Cardiac fibroblast (primary cell): ENCODE measurements around the gene ABHD17A.

Source experiments
- DNase-seq, 2 donors: peaks; one replicate each; pipeline versions ENCODE4 v3.0.0 to v3.0.0-alpha.2; 2010; ENCODE audit warnings: low read depth in 2 of 2
- H3K4me3 ChIP-seq, 2 donors: replicated peaks in 1 of 2; 1 replicate in 1 of 2; 2 replicates in 1 of 2; pipeline ENCODE4 v1.5.1; 2011; ENCODE audit warnings: low read depth in 2 of 2, low read length in 2 of 2, mild to moderate bottlenecking in 2 of 2, moderate library complexity in 1 of 2
- CTCF ChIP-seq: IDR thresholded peaks from one replicate; pipeline ENCODE4 v1.5.1; 2011; ENCODE audit warnings: low read depth, mild to moderate bottlenecking, low read length, inconsistent platforms

ABHD17A gene

GRCh38 chr19:1832046-1832663 is 53.1 kb downstream of the ABHD17A start:
- no peak overlapping the region for H3K4me3 ChIP-seq
- no peak for DNase-seq
- TF ChIP-seq CTCF: no peak

- DNase-seq: no peak
- no peak overlapping the region for H3K4me3 ChIP-seq
- TF ChIP-seq CTCF: no peak
Observed at GRCh38 chr19:1830978-1831377, 54.3 kb downstream of the ABHD17A start.

GRCh38 chr19:1830568-1830967 is 54.7 kb downstream of the ABHD17A start:
- no peak overlapping the region for H3K4me3 ChIP-seq
- DNase-seq: no peak
- no peak for TF ChIP-seq CTCF

- no peak overlapping the region for H3K4me3 ChIP-seq
- DNase-seq: no peak
- TF ChIP-seq CTCF: no peak
Observed at GRCh38 chr19:1829958-1830357, 55.3 kb downstream of the ABHD17A start.

- no peak for TF ChIP-seq CTCF
- DNase-seq: no peak
Observed at GRCh38 chr19:1828279-1829238, 56.7 kb downstream of the ABHD17A start.

GRCh38 chr19:1827566-1828278 is 57.6 kb downstream of the ABHD17A start:
- TF ChIP-seq CTCF: no peak
- no peak for DNase-seq

More at GRCh38 chr19:1828279-1829238, 56.7 kb downstream of the ABHD17A start:
- no peak overlapping the region for H3K4me3 ChIP-seq

More at GRCh38 chr19:1827566-1828278, 57.6 kb downstream of the ABHD17A start:
- no peak overlapping the region for H3K4me3 ChIP-seq
